Measurements from ENCODE around the gene BEGAIN. TPM values are rescaled to one million over a fixed set of nuclear protein-coding genes. Genes with fewer than 3 reads are reported as not detected.

Gene BEGAIN
- total RNA-seq, 1 donor from 2014 or later = 7.0 TPM

GRCh38 chr14:100610511-100611217, 23.4 kb upstream of the BEGAIN start:
- Mint-ChIP-seq H3K27ac (ENCODE audit: unreplicated experiment) (no peak overlapping the region), H3K36me3 (ENCODE audit: unreplicated experiment) (no peaks in the 10 kb centered on the region), H3K9me3 (ENCODE audit: unreplicated experiment) (no peaks in the 10 kb centered on the region), H3K4me3 (ENCODE audit: unreplicated experiment) (no peak overlapping the region), H3K27me3 (ENCODE audit: unreplicated experiment) (peaks cover 8% of the 10 kb centered on the region), H3K4me1 (ENCODE audit: unreplicated experiment) (peaks cover 5% of the 10 kb centered on the region)
- DNase-seq (ENCODE audit: extremely low spot score, unreplicated experiment) = no peak
- no peak for TF ChIP-seq CTCF (IDR thresholded peaks at IDR 0.05)

- H3K36me3 Mint-ChIP-seq (ENCODE audit: unreplicated experiment) = no peaks in the 10 kb centered on the region
- no peaks in the 10 kb centered on the region for H3K9me3 Mint-ChIP-seq (ENCODE audit: unreplicated experiment)
- peaks cover 5% of the 10 kb centered on the region for H3K4me1 Mint-ChIP-seq (ENCODE audit: unreplicated experiment)
- no peak for DNase-seq (ENCODE audit: extremely low spot score, unreplicated experiment)
- no peak overlapping the region for H3K4me3 Mint-ChIP-seq (ENCODE audit: unreplicated experiment)
- H3K27ac Mint-ChIP-seq (ENCODE audit: unreplicated experiment) = no peak overlapping the region
- TF ChIP-seq CTCF (IDR thresholded peaks at IDR 0.05) = no peak
- peaks cover 8% of the 10 kb centered on the region for H3K27me3 Mint-ChIP-seq (ENCODE audit: unreplicated experiment)
Measured at GRCh38 chr14:100609941-100610391, 22.7 kb upstream of the BEGAIN start.

GRCh38 chr14:100609331-100609870, 22.2 kb upstream of the BEGAIN start:
- Mint-ChIP-seq H3K27me3 (ENCODE audit: unreplicated experiment) (peaks cover 8% of the 10 kb centered on the region), H3K27ac (ENCODE audit: unreplicated experiment) (no peak overlapping the region), H3K9me3 (ENCODE audit: unreplicated experiment) (no peaks in the 10 kb centered on the region), H3K36me3 (ENCODE audit: unreplicated experiment) (no peaks in the 10 kb centered on the region), H3K4me1 (ENCODE audit: unreplicated experiment) (peaks cover 5% of the 10 kb centered on the region), H3K4me3 (ENCODE audit: unreplicated experiment) (no peak overlapping the region)
- DNase-seq (ENCODE audit: extremely low spot score, unreplicated experiment) = no peak
- no peak for TF ChIP-seq CTCF (IDR thresholded peaks at IDR 0.05)

GRCh38 chr14:100608586-100609330, 21.5 kb upstream of the BEGAIN start:
- no peak for TF ChIP-seq CTCF (IDR thresholded peaks at IDR 0.05)
- H3K27ac Mint-ChIP-seq (ENCODE audit: unreplicated experiment) = no peak overlapping the region
- DNase-seq (ENCODE audit: extremely low spot score, unreplicated experiment) = no peak
- H3K27me3 Mint-ChIP-seq (ENCODE audit: unreplicated experiment) = peaks cover 11% of the 10 kb centered on the region
- no peaks in the 10 kb centered on the region for H3K36me3 Mint-ChIP-seq (ENCODE audit: unreplicated experiment)
- no peak overlapping the region for H3K4me3 Mint-ChIP-seq (ENCODE audit: unreplicated experiment)
- H3K9me3 Mint-ChIP-seq (ENCODE audit: unreplicated experiment) = no peaks in the 10 kb centered on the region
- peaks cover 5% of the 10 kb centered on the region for H3K4me1 Mint-ChIP-seq (ENCODE audit: unreplicated experiment)

- no peaks in the 10 kb centered on the region for H3K9me3 Mint-ChIP-seq (ENCODE audit: unreplicated experiment)
- H3K4me3 Mint-ChIP-seq (ENCODE audit: unreplicated experiment) = no peak overlapping the region
- no peaks in the 10 kb centered on the region for H3K36me3 Mint-ChIP-seq (ENCODE audit: unreplicated experiment)
- H3K27ac Mint-ChIP-seq (ENCODE audit: unreplicated experiment) = no peak overlapping the region
- TF ChIP-seq CTCF (IDR thresholded peaks at IDR 0.05) = no peak
- DNase-seq (ENCODE audit: extremely low spot score, unreplicated experiment) = no peak
- peaks cover 5% of the 10 kb centered on the region for H3K4me1 Mint-ChIP-seq (ENCODE audit: unreplicated experiment)
- peaks cover 11% of the 10 kb centered on the region for H3K27me3 Mint-ChIP-seq (ENCODE audit: unreplicated experiment)
Measured at GRCh38 chr14:100608064-100608463, 20.8 kb upstream of the BEGAIN start.
